ENCODE measurements around the gene HNF1A.
A peak's percentile ranks its signal among the peaks of the same experiment; 100 is the strongest.

The HNF1A gene

DNA sequence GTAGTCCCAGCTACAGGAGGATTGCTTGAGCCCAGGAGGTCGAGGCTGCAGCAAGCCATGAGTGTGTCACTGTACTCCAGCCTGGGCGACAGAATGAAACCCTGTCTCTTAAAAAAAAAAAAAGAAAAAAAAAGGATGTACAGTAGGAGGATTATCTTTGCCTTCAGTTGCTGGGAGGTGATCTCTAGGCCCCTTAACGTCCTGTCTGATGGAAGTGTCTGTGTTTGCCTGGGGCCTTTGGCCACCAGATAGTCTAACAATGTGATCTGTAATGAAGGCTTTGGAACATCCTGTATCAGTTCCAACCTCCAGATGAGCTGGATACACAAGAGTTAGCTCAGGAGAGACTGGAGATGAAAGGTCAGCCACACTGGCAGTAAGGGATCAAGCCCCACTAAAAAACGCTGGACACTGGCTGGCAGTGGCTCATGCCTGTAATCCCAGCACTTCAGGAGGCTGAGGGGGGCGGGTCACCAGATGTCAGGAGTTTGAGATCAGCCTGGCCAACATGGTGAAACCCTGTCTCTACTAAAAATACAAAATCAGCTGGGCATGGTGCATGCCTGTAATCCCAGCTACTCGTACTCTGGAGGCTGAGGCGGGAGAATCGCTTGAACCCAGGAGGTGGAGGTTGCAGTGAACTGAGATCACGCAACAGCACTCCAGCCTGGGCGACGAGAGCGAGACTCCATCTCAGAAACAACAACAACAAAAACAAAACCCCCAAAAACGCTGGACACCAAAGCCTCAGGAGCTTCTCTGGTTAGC lies 19.0 kb upstream of the HNF1A start:
- DNase-seq (ENCODE audit: low spot score), result no peak

DNA sequence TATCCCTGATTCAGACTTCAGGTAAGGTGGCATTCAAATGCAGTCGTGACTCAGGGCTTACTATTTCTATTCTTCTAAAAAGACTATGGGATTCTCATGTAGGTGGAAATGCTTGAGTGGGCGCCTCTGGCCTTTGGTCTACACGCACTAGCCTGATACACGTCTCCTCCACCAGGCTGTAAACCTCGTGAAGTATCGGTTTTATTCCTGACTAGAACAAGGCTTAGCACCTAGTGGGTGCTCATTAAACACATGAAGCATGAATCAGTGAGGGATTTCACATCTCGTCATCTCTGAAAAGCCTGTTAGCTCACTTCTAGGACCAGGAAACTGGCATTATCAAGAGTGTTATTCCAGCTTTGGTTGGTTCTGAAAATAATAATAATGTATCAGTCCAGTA lies 17.7 kb upstream of the HNF1A start:
- no peak for DNase-seq (ENCODE audit: low spot score)

DNA sequence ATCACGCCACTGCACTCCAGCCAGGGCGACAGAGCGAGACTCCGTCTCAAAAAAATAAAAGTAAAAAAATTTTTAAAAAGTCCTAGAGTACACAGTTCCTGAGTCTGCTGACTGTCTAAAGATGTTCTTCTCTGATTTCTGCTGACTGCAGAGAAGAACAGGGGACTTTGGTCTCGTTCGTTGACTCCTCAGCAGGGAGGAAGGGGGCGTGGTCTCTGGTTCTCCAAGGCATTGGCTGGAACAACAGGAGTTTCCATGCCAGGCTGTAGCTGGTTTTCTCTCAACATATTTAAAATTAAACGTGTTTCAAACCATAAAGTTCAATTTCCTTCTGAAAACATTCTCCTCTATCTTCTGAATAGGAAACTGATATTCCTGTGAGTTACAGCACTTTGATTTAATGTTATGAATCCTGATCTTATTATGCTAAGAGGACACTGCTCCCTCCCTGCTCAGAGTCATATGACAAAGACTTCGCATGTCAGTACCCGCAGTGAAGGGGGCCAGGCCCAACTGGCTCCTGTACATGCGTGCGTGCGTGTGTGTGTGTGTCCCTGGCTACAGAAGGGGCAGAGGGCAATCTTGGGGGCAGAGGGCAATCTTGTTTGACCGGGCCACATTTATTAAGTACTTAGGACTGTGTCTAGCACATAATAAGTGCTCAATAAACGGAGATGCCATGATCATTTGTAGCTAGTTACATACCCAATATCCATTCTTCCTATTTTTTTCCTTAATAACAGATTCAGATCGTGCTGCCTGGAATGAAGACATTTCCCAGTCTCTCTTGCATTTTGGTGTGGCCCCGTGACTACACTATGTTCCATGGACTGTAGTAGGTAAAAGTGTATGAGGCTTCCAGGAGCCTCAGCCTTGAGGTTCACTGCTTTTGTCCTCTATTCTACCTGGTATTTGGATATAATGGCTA lies 16.5 kb upstream of the HNF1A start:
- DNase-seq (ENCODE audit: low spot score), result no peak

DNA sequence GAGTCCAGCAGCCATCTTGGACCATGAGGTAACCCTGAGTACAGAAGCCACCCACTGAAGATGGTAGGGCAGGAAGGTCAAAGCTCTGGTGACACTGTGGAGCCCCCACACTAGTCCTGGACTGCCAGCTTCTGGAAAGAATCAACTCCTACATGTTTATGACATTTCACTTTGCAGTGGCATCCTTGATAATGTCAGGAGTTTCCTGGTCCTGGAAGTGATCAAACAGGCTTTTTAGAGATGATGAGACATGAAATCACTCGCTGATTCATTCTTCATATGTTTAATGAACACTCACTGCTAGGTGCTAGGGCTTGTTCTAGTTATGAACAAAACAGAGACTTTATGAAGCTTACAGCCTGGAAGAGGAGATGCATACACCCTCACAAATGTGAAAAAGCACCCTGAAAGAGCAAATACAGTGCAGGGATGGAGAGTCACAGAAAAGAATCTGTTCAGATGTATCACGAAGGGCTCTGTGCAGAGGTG lies 15.8 kb upstream of the HNF1A start:
- no peak for DNase-seq (ENCODE audit: low spot score)

DNA sequence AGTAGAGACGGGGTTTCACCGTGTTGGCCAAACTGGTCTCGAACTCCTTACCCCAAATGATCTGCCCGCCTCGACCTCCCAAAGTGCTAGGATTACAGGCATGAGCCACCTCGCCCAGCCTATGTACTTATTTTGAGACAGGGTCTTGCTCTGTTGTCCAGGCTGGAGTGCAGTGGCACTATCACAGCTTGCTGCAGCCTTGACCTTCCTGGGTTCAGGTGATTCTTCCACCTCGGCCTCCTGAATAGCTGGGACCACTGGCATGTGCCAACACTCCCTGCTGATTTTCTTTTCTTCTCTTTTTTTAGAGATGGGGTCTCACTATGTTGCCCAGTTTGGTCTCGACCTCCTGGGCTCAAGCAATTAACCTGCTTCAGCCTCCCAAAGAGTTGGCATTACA lies 14.0 kb upstream of the HNF1A start:
- no peak for DNase-seq (ENCODE audit: low spot score)

DNA sequence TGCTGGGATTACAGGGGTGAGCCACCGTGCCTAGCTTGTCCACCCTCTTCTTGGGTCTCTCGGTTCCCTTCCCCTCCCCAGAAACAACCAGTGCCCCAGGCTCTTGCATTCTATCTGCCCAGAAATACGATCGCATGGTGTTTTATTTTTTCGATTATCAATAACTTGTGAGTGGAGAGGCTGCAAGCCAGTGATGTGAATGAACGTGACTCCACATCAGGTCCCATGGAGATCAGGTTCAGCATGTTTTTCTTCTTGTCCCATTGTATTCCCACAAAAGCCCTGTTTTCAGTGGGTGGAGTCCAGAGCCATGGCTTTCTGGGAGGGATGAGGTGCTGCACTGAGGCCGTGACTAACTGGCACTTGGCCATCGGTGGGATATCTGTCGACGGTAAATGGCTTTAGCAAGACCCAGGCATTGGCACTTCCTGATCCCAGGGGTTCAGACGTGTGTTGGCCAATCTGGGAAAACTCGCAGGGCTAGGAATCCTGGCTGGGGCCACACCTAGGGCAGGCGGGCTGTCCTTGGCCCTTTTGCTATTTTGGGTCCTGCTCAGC lies 12.7 kb upstream of the HNF1A start:
- no peak for DNase-seq (ENCODE audit: low spot score)

DNA sequence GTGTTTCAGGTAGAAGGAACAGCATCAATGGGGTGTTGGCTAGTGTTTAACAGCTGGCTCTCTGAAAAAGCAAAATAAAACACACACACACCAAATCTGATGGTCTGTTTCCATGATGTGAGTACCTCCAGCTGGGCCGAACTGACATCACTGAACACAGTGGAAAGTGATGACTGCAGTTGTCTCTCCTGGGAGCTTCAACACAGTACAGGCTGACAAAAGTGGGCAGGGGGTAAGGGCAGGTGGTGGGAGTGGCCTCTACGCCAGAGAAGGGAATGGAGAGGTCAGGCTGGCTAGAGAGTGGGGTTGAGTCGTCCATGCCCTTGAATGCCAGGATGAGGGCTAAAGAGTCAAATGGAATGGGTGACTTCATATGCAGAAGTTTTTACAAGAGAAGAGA lies 8.0 kb upstream of the HNF1A start:
- no peak for DNase-seq (ENCODE audit: low spot score)

DNA sequence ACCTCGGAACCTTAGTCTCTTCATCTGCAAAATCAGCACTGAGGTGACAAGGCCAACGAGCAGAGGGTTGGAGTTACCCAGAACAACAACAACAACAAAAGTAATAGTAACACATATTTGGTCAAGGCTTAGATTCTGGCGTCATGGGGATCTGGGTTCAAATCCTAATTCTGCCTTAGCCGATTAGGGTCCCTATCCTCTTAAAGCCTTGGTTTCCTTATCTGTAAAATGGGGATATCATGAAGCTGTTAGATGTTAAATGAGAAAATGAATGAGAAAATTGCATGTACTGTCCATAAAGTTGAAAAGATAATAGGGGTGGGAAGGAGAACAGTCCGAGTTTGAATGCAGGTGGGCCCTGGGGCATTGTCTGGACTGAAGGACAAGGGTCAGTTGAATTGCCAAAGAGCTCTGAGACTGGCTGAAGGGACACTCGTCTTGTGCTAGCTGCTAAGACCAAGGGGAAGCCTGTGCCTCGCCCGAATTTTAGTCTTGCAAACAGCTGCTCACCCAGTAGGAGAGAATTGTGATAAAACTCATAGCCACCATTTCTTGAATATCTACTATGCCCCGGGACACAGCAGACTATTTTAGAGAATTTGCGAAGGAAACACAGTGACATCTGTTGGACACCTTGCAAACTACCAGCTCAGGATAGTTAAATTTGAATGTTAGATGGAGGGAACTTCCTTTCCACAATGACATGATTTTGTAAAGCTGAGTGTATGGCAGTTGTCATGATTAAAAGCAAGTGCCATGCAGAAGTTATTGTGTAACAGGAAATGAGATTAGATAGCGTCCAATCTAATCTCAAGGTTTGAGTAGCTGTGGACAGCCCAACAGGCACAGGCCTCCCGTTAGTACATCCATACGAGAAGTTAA lies 6.8 kb upstream of the HNF1A start:
- DNase-seq (ENCODE audit: low spot score), result peak; percentile 67

DNA sequence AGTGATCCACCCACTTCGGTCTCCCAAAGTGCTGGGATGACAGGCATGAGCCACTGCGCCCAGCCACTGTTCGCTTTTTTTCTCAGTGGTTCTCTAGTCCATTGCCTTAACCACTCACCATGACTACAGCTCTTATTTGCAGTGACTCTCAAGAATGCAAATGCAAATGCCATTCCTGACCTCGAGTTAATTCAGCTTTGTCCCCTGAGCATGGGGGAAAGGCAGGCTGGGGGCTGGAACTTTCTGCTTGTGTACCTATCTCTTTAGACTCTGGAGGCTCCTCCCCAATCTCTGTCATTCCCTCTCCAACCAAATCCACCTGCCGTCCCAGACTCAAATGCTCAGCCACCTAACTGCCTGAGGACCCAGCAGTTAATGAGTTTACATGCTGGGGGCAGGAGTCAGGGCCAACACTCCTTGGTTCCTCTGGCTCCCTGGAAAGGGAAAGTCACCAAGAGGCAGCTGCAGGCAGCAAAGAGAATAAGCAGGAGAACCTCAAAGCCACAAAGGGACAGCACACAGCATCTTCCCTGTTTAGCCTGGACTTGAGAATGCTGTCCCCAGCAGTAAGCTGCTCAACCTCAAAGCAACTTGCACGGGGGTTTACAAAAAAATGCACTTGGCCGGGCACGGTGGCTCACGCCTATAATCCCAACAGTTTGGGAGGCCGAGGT lies 5.3 kb upstream of the HNF1A start:
- DNase-seq (ENCODE audit: low spot score), result no peak

DNA sequence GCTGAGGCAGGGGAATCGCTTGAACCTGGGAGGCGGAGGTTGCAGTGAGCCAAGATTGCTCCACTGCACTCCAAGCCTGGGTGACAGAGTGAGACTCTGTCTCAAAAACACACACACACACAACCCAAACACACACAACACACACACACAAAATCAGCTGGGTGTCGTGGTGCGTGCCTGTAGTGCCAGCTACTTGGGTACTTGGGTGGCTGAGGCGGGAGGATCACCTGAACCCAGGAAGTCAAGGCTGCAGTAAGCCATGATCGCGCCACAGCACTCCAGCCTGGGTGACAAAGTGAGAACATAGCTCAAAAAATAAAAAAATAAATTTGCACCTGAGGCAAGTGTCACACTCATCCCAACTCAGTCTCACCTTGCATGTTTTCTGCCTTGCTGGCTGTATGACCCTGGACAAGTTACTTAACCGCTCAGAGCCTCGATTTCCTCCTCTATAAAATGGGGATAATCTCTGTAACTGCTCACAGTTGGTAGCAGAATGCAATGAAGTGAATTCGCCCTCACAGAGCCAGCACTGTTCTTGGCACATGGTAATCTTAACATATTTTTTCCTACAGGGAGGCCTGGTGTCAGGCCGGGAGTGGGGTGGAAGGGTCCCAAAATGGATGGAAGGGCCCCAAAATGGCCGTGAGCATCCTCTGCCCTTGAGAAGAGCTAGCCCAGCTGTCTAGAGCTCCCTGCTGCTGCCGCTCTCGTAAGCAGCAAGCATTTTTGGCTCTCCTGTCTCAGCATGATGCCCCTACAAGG lies 630 bp upstream of the HNF1A start:
- no peak for DNase-seq (ENCODE audit: low spot score)

DNA sequence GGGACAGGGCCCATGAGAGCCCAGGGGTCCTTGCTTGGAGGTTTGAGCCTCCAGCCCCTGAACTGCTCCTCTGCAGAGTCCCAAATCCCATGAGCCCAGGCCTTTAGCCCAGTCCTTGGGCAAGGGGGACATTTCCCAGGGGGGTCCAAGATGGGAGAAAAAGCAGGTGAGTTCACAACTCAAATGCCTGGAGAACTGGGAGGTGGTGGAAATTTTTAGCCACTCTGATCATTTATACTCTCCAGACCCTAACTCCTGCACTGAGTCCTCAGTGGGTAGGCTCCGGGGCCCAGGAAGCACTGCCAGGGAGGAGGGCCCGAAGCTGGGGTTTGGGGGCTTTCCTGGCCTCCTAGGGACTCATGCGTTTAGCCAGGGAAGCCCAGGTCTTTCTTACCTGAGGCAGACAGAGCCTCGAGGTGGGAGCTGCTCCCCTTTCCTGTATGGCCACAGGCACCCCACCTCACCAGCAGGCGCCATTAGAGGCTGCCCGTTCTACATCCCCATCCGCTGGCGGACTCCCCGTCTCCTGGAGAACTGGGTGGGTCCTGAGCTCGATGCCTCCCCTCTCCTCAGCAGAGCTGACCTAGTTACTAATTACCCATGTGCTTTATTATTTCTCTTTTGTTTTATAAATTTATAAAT lies 998 bp downstream of the HNF1A start:
- DNase-seq (ENCODE audit: low spot score), result no peak

DNA sequence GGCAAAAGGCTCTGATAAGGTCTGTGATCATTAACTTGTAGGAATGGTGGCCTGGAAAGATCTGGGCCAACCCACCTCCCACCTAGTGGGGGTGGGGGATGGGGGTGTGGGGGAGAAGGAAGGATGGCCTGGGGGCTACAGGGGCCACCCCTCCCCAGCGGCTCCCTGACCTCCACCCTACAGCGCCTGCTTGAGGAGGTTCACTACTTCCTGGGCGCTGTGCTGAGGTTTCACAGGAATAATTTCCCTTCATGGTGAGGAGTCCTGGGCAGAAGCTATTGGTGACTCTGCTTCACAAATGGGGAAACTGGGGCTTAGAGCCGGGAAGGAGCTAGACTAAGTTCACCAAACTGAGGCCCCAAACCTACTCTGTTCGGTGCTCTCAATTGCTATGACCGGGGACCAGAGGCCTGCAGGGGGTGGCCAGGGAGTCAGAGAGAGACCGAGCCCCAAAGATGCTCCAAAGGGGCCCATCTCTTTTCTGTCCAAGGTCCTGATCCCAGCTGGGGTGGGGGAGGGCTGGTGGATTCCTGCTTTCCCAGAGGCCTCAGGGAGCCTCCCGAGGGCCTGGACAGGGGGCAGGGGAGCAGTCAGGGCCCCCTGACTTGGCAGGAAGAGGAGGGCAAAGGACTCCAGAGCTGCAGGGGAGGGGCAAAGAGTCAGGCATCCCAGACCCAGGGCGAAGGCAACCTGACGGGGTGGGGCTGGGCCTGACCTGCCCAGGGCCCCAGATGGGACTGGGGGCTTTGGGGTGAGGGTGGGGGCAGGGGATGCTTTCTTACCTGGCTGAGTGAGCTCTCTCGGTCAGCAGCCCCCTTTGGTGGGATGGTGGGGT lies 1.7 kb downstream of the HNF1A start:
- no peak for DNase-seq (ENCODE audit: low spot score)

DNA sequence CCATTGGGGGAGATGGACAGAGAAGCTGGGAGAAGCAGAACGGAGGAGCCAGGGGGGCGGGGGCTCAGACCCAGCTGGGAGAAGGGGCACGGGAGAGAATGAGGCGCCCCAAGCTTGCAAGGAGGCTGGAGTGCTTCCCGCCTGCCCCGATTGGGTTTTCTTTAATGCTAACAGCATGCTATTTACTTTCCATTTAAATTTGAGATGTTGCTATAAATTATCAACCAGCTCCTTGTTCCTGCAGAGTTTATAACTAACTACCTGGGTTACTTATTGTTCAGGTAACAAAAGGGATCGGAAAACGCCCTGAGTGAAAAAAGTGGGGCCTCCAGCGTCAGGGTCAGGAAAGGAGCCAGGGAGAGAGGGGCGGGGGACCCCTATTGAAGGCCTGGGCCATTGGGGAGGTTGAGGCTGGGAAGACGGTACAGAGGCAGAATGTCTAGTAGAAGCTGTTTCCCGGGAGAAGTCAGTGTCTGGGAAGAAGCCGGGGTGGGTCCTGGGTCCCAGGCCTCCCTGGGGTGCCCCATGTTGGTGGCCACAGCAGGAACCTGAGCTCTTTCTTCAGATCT lies 2.5 kb downstream of the HNF1A start:
- DNase-seq (ENCODE audit: low spot score), result no peak

DNA sequence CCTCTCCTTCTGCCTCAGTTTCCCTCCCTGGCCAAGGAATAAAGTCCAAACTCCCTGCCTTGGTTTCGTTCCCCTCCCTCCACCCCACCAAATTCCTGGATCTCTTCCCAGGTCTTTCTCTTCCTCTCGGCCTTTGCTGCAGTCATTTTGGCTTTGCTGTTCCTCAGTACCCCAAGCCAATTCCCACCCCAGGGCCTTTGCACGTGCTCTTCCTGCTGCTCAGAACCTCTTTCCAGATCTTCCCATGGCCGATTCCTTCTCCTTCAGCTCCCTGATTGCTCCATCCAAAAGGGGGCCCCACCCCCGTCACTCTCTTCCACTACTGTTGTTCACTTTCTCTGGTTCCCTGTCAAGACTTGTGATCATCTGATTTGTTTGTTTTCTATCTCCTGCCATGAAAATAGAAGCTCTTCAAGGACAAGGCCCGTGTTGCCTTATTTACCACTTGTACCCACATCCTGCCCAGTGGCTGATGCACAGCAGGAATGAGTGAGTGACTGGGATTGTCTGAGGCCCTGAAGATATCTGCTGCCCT lies 3.1 kb downstream of the HNF1A start:
- no peak for DNase-seq (ENCODE audit: low spot score)

DNA sequence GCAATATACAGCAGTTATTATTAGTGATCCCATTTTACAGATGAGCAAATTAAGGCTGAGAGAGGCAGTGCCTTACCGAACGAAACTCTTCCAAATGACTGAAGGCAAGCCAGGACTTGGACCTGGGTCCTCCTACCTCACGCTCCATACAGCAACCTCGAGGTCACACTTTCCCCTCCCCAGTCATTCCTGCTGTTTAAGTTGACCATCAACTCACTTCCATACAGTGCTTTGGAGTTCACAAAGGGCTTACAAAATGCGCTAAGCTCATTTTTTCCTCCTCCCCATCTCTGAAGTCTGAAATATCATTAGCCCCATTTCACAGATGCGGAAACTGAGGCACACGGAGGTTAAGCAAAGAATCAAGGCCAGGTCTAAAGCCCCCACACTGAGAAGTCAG lies 4.3 kb downstream of the HNF1A start:
- DNase-seq (ENCODE audit: low spot score), result no peak

DNA sequence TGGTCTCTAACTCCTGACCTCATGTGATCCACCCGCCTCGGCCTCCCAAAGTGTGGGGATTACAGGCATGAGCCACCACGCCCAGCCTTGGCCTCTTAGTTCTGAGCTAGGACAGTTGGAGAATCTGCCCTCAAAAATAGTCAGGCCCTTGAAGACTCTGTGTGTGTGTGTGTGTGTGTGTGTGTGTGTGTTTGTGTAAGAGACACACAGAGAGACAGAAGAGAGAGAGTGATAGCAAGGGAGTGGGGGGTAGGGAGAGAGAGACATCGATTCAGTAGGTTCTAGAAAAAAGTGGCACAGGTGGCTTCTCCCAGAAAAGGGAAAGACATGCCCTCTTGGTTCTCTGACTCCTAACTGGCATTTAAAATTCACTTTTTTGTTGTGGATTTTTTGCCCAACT lies 5.4 kb downstream of the HNF1A start:
- no peak for DNase-seq (ENCODE audit: low spot score)

DNA sequence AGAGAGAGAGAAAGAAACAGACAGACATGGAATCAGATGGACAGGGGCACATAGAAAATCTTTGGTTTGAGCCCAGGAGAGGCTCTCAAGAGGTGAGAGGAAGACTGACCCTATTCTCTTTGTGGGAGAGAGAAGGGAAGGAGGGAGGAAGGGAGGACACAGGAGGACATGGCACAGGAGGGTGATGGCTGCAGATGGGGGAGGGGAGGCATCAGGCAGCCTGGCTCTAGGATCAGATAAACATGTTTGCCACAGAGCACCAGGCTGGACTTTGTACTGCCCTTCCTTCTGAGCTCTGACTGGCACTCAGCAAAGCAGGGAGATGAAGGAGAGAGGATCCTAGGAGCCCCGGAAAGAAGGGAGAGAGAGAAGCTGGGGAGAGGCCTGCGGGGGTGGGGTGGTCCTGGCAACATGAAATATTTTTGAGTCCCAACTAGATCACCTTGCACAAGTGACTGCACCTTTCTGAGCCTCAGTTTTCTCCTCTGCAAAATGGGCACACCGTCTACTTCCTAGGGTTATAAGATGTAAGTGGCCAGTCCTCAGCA lies 6.1 kb downstream of the HNF1A start:
- DNase-seq (ENCODE audit: low spot score), result no peak

DNA sequence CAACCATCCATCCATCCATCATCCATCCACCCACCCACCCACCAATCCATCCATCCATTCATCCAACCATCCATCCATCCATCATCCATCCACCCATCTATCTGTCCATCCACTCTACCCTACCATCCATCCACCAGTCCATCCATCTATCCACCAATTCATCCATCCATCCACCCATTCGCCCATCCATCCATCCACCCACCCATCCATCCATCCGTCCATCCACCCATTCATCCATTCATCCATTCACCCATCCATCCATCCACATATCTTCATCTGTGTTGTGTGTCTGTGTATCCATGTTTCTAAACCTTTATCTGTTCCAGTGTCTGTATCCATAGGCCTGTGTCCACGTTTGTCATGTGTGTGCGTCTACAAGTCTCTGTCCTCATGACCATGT lies 9.9 kb downstream of the HNF1A start:
- no peak for DNase-seq (ENCODE audit: low spot score)

Data from CD4-positive, alpha-beta T cell treated with Interleukin-2 at 100 ng/mL for 4 hours (primary cell).